ENCODE data around the gene EMX2. TPM values are rescaled to one million over a fixed set of nuclear protein-coding genes. Genes with fewer than 3 reads are reported as not detected.

Gene EMX2
- 1.4 TPM for total RNA-seq

GRCh38 chr10:117542706-117543224 is at the start of gene EMX2:
TSS of gene EMX2 (plus strand) at chr10:117542746. CDS start at chr10:117543268, 522 bp downstream.

Other genes with a start within 250 kb of the EMX2 start
- 36.9 TPM for gene PDZD8, start 167.3 kb upstream of the EMX2 start, total RNA-seq

Measured in diencephalon (tissue), 1 donor.